Mucosa of gallbladder (tissue), 1 donor: ENCODE data around the gene GYS2. TPM values are rescaled to one million over a fixed set of nuclear protein-coding genes. Genes with fewer than 3 reads are reported as not detected.

Experiments used
- DNase-seq: peaks from one replicate; pipeline ENCODE4 v3.0.0-alpha.2; 2020; ENCODE audit warnings: low spot score
- total RNA-seq: library from RNA; stranded (reverse); gene quantifications from one replicate; pipeline ENCODE4 v1.2.1, GENCODE V29; 2021
- donor health status: DM: no; HTN: no; CAD: no.

Gene GYS2
- not detected for total RNA-seq

GRCh38 chr12:21604245-21605101, at the start of gene GYS2:
Gene GYS2 (minus strand): TSS chr12:21604847. CDS start chr12:21604592, 255 bp downstream.
- DNase-seq: no peak

GRCh38 chr12:21651821-21652220, 47.2 kb upstream of the GYS2 start:
- no peak for DNase-seq

- DNase-seq: no peak
Observed at GRCh38 chr12:21650997-21651396, 46.4 kb upstream of the GYS2 start.

GRCh38 chr12:21649034-21649433, 44.4 kb upstream of the GYS2 start:
- no peak for DNase-seq

GRCh38 chr12:21648378-21648777, 43.7 kb upstream of the GYS2 start:
- DNase-seq: no peak

- no peak for DNase-seq
Observed at GRCh38 chr12:21647179-21647578, 42.5 kb upstream of the GYS2 start.

- peak; percentile 34 for DNase-seq
Observed at GRCh38 chr12:21645041-21645500, 40.4 kb upstream of the GYS2 start.

- DNase-seq: no peak
Observed at GRCh38 chr12:21644516-21644915, 39.9 kb upstream of the GYS2 start.

- DNase-seq: no peak
Observed at GRCh38 chr12:21643758-21644157, 39.1 kb upstream of the GYS2 start.

GRCh38 chr12:21642707-21643389, 38.2 kb upstream of the GYS2 start:
- DNase-seq: no peak

- no peak for DNase-seq
Observed at GRCh38 chr12:21638054-21638891, 33.6 kb upstream of the GYS2 start.

- no peak for DNase-seq
Observed at GRCh38 chr12:21634245-21634644, 29.6 kb upstream of the GYS2 start.

- DNase-seq: no peak
Observed at GRCh38 chr12:21631367-21631766, 26.7 kb upstream of the GYS2 start.

GRCh38 chr12:21627924-21628323, 23.3 kb upstream of the GYS2 start:
- no peak for DNase-seq

- DNase-seq: no peak
Observed at GRCh38 chr12:21618566-21618965, 13.9 kb upstream of the GYS2 start.

- no peak for DNase-seq
Observed at GRCh38 chr12:21617030-21617429, 12.4 kb upstream of the GYS2 start.

GRCh38 chr12:21615431-21615830, 10.8 kb upstream of the GYS2 start:
- no peak for DNase-seq

- DNase-seq: no peak
Observed at GRCh38 chr12:21614506-21614905, 9.9 kb upstream of the GYS2 start.

GRCh38 chr12:21613931-21614330, 9.3 kb upstream of the GYS2 start:
- DNase-seq: no peak

GRCh38 chr12:21608196-21608595, 3.5 kb upstream of the GYS2 start:
- no peak for DNase-seq

GRCh38 chr12:21607701-21608100, 3.1 kb upstream of the GYS2 start:
- no peak for DNase-seq

GRCh38 chr12:21606175-21606574, 1.5 kb upstream of the GYS2 start:
- no peak for DNase-seq
